DND-41 (cell line): ENCODE data around the gene FNDC3B.

ENCODE experiments used
- EZH2 ChIP-seq: IDR thresholded peaks from 3 replicates; pipeline ENCODE4 v1.6.1; 2012; ENCODE audit warnings: borderline replicate concordance, low read depth, mild to moderate bottlenecking, moderate library complexity, low read length, inconsistent platforms; ENCODE audit not compliant: severe bottlenecking
- TF ChIP-seq, protein P1 (sequence below): IDR thresholded peaks from 2 replicates; pipeline ENCODE4 v1.5.1; 2012; ENCODE audit warnings: borderline replicate concordance, low read length, moderate library complexity, mild to moderate bottlenecking; ENCODE audit not compliant: poor library complexity, severe bottlenecking; ENCODE audit errors: extremely low read depth

DNA sequence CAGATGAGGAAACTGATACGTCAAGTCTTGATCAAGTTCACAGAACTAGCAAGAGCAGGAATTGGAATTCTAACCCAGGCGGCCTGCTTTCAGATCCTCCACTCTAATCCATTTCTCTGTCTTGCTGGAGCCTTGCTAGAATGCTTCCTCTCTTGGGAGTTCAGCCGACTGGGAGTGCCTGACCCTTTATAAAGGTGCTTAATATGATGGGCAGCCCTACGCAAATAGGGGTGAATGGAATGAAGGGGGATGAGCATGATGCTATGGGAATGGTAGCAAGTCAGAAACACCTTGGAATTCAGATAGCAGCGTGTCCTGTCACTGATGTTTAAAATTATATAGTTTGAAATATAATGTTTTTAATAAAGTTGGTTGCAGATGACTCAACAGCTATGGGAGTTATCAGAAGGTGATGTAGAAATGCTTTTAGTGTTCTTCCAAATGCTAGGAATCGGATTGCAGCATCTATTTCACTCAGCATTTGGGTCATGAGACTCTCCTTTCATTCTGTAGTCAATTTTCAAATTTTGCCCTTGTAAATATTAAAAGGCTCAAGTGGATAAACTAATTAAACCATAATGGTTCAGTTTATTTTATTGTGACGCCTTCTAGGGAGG, 150.7 kb downstream of the FNDC3B start:
- TF ChIP-seq, protein P1, sequence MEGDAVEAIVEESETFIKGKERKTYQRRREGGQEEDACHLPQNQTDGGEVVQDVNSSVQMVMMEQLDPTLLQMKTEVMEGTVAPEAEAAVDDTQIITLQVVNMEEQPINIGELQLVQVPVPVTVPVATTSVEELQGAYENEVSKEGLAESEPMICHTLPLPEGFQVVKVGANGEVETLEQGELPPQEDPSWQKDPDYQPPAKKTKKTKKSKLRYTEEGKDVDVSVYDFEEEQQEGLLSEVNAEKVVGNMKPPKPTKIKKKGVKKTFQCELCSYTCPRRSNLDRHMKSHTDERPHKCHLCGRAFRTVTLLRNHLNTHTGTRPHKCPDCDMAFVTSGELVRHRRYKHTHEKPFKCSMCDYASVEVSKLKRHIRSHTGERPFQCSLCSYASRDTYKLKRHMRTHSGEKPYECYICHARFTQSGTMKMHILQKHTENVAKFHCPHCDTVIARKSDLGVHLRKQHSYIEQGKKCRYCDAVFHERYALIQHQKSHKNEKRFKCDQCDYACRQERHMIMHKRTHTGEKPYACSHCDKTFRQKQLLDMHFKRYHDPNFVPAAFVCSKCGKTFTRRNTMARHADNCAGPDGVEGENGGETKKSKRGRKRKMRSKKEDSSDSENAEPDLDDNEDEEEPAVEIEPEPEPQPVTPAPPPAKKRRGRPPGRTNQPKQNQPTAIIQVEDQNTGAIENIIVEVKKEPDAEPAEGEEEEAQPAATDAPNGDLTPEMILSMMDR: no peak
- no peak for TF ChIP-seq EZH2
